Hepatocyte (in vitro differentiated cells): ENCODE measurements around the gene BACE1.

Experiments used
- EZH2 ChIP-seq: fragments of 200-600 bp; sonication (generic); IDR thresholded peaks from 2 replicates; pipeline ENCODE4 v1.6.1; 2016; ENCODE audit warnings: antibody characterized with exemption, mild to moderate bottlenecking, borderline replicate concordance
- EZH2phosphoT487 ChIP-seq: fragments of 200-600 bp; sonication (generic); IDR thresholded peaks from one replicate; pipeline ENCODE4 v1.6.1; 2018; ENCODE audit warnings: antibody characterized with exemption, mild to moderate bottlenecking, low read depth, moderate library complexity; ENCODE audit not compliant: unreplicated experiment, severe bottlenecking
- TF ChIP-seq, protein P1 (sequence below): fragments of 200-600 bp; sonication (generic); IDR thresholded peaks from 2 replicates; pipeline ENCODE4 v1.5.1; 2016; ENCODE audit warnings: antibody characterized with exemption, mild to moderate bottlenecking; ENCODE audit not compliant: poor library complexity

DNA sequence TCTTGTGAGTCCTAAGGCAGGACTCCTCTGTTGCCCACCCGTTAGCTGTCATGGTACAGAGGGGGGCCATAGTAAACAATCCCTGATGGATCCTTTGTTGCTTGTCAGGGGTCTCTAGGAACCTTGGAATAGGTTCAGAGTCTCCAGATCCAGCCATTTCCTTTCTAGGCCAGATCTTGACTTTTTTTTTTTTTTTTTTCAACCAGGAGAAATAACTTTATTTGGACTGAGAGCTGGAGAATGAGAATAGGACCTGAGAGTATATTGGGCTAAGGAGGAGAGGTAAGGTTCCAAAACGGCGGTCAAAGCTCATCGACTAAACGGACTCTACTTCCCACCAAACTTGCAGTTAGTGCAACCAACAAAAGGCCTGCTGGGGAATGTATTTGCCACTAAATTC is 19.3 kb upstream of the BACE1 start:
- TF ChIP-seq, protein P1, sequence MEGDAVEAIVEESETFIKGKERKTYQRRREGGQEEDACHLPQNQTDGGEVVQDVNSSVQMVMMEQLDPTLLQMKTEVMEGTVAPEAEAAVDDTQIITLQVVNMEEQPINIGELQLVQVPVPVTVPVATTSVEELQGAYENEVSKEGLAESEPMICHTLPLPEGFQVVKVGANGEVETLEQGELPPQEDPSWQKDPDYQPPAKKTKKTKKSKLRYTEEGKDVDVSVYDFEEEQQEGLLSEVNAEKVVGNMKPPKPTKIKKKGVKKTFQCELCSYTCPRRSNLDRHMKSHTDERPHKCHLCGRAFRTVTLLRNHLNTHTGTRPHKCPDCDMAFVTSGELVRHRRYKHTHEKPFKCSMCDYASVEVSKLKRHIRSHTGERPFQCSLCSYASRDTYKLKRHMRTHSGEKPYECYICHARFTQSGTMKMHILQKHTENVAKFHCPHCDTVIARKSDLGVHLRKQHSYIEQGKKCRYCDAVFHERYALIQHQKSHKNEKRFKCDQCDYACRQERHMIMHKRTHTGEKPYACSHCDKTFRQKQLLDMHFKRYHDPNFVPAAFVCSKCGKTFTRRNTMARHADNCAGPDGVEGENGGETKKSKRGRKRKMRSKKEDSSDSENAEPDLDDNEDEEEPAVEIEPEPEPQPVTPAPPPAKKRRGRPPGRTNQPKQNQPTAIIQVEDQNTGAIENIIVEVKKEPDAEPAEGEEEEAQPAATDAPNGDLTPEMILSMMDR, result no peak
- no peak for TF ChIP-seq EZH2
- no peak for TF ChIP-seq EZH2phosphoT487
